SK-N-SH treated with all-trans-retinoic acid at 6 μM for 48 hours (cell line): ENCODE results near the gene FAM78B.

Experiments
- ATAC-seq: fragments of 200-7000 bp; cut with Tn5 transposase; 3 replicates; pipeline ENCODE4 v1.9.1; 2020; ENCODE audit warnings: mild to moderate bottlenecking, moderate library complexity
- ARNTL ChIP-seq: fragments of 450-650 bp; formaldehyde crosslinking; IDR thresholded peaks from 2 replicates; pipeline ENCODE4 v1.5.0; 2020; ENCODE audit warnings: low read depth, mild to moderate bottlenecking, moderate library complexity, borderline replicate concordance
- BACH2 ChIP-seq: fragments of 250-450 bp; sonication (Bioruptor Pico); IDR thresholded peaks from 2 replicates; pipeline ENCODE4 v1.9.0; 2021; ENCODE audit warnings: mild to moderate bottlenecking, borderline replicate concordance
- CSDC2 ChIP-seq: fragments of 250-450 bp; sonication (Bioruptor Pico); IDR thresholded peaks from 2 replicates; pipeline ENCODE4 v1.5.0; 2020; ENCODE audit warnings: mild to moderate bottlenecking, moderate library complexity
- ESRRG ChIP-seq: fragments of 250-450 bp; sonication (Bioruptor Pico); IDR thresholded peaks from 2 replicates; pipeline ENCODE4 v1.6.1; 2021; ENCODE audit warnings: mild to moderate bottlenecking
- GLIS3 ChIP-seq: fragments of 250-450 bp; sonication (Bioruptor Pico); IDR thresholded peaks from 2 replicates; pipeline ENCODE4 v1.5.0; 2020; ENCODE audit warnings: mild to moderate bottlenecking, moderate library complexity
- OSR1 ChIP-seq: fragments of 250-450 bp; sonication (Bioruptor Pico); IDR thresholded peaks from 2 replicates; pipeline ENCODE4 v1.8.0; 2022; ENCODE audit warnings: moderate library complexity, mild to moderate bottlenecking, inconsistent platforms
- PATZ1 ChIP-seq: fragments of 250-450 bp; sonication (Bioruptor Pico); IDR thresholded peaks from 2 replicates; pipeline ENCODE4 v1.8.0; 2020; ENCODE audit warnings: mild to moderate bottlenecking, moderate library complexity, borderline replicate concordance
- PPARA ChIP-seq: fragments of 250-450 bp; sonication (Bioruptor Pico); IDR thresholded peaks from 2 replicates; pipeline ENCODE4 v1.5.0; 2020; ENCODE audit warnings: mild to moderate bottlenecking, borderline replicate concordance
- RARB ChIP-seq: fragments of 250-450 bp; sonication (Bioruptor Pico); IDR thresholded peaks from 2 replicates; pipeline ENCODE4 v1.8.0; 2021; ENCODE audit warnings: mild to moderate bottlenecking, moderate library complexity
- SNAI2 ChIP-seq: fragments of 250-450 bp; sonication (Bioruptor Pico); IDR thresholded peaks from 2 replicates; pipeline ENCODE4 v1.5.0; 2020; ENCODE audit warnings: mild to moderate bottlenecking, moderate library complexity
- TCF4 ChIP-seq: fragments of 250-450 bp; sonication (Bioruptor Pico); IDR thresholded peaks from 2 replicates; pipeline ENCODE4 v1.8.0; 2021; ENCODE audit warnings: mild to moderate bottlenecking, moderate library complexity, borderline replicate concordance
- TOX ChIP-seq: fragments of 250-450 bp; sonication (Bioruptor Pico); IDR thresholded peaks from 2 replicates; pipeline ENCODE4 v1.8.0; 2021; ENCODE audit warnings: mild to moderate bottlenecking, moderate library complexity, borderline replicate concordance
- ZC3H10 ChIP-seq: fragments of 250-450 bp; sonication (Bioruptor Pico); IDR thresholded peaks from 2 replicates; pipeline ENCODE4 v1.5.1; 2021; ENCODE audit warnings: mild to moderate bottlenecking, moderate library complexity
- ZFP3 ChIP-seq: fragments of 250-450 bp; sonication (Bioruptor Pico); IDR thresholded peaks from 2 replicates; pipeline ENCODE4 v1.5.0; 2020; ENCODE audit warnings: mild to moderate bottlenecking, moderate library complexity
- ZFP30 ChIP-seq: fragments of 450-650 bp; formaldehyde crosslinking; IDR thresholded peaks from 2 replicates; pipeline ENCODE4 v1.5.0; 2022; ENCODE audit warnings: mild to moderate bottlenecking, moderate library complexity
- ZNF565 ChIP-seq: fragments of 450-650 bp; formaldehyde crosslinking; conservative IDR thresholded peaks from 2 replicates; pipeline ENCODE4 v1.5.0; 2020; ENCODE audit warnings: low read depth, mild to moderate bottlenecking, moderate library complexity
- ZNF70 ChIP-seq: fragments of 450-650 bp; formaldehyde crosslinking; IDR thresholded peaks from 2 replicates; pipeline ENCODE4 v1.5.0; 2020; ENCODE audit warnings: mild to moderate bottlenecking, moderate library complexity
- ZNF8 ChIP-seq: fragments of 450-650 bp; formaldehyde crosslinking; IDR thresholded peaks from 2 replicates; pipeline ENCODE4 v1.5.0; 2020; ENCODE audit warnings: mild to moderate bottlenecking, moderate library complexity
- TF ChIP-seq, protein P1 (sequence below): fragments of 250-450 bp; sonication (Bioruptor Pico); IDR thresholded peaks from 2 replicates; pipeline ENCODE4 v1.5.1; 2021; ENCODE audit warnings: mild to moderate bottlenecking, moderate library complexity
- TF ChIP-seq, protein P2 (sequence below): fragments of 250-450 bp; sonication (Bioruptor Pico); IDR thresholded peaks from 2 replicates; pipeline ENCODE4 v1.8.0; 2021; ENCODE audit warnings: low read depth, mild to moderate bottlenecking, moderate library complexity, borderline replicate concordance
- TF ChIP-seq, protein P3 (sequence below): fragments of 250-450 bp; sonication (Bioruptor Pico); IDR thresholded peaks from 2 replicates; pipeline ENCODE4 v1.5.1; 2020; ENCODE audit warnings: low read depth, mild to moderate bottlenecking, moderate library complexity
- TF ChIP-seq, protein P4 (sequence below): fragments of 250-450 bp; sonication (Bioruptor Pico); IDR thresholded peaks from 2 replicates; pipeline ENCODE4 v1.5.0; 2020; ENCODE audit warnings: mild to moderate bottlenecking, moderate library complexity

The FAM78B gene

GRCh38 chr1:166145499-166145898 lies 21.3 kb downstream of the FAM78B start:
- ATAC-seq = no peak
- no peak for TF ChIP-seq RARB (CRISPR knock-in tag)
- no peak for TF ChIP-seq ZC3H10
- no peak for TF ChIP-seq ZFP3 (CRISPR knock-in tag)
- TF ChIP-seq, protein P1, sequence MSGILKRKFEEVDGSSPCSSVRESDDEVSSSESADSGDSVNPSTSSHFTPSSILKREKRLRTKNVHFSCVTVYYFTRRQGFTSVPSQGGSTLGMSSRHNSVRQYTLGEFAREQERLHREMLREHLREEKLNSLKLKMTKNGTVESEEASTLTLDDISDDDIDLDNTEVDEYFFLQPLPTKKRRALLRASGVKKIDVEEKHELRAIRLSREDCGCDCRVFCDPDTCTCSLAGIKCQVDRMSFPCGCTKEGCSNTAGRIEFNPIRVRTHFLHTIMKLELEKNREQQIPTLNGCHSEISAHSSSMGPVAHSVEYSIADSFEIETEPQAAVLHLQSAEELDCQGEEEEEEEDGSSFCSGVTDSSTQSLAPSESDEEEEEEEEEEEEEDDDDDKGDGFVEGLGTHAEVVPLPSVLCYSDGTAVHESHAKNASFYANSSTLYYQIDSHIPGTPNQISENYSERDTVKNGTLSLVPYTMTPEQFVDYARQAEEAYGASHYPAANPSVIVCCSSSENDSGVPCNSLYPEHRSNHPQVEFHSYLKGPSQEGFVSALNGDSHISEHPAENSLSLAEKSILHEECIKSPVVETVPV (CRISPR knock-in tag) = no peak
- TF ChIP-seq, protein P2, sequence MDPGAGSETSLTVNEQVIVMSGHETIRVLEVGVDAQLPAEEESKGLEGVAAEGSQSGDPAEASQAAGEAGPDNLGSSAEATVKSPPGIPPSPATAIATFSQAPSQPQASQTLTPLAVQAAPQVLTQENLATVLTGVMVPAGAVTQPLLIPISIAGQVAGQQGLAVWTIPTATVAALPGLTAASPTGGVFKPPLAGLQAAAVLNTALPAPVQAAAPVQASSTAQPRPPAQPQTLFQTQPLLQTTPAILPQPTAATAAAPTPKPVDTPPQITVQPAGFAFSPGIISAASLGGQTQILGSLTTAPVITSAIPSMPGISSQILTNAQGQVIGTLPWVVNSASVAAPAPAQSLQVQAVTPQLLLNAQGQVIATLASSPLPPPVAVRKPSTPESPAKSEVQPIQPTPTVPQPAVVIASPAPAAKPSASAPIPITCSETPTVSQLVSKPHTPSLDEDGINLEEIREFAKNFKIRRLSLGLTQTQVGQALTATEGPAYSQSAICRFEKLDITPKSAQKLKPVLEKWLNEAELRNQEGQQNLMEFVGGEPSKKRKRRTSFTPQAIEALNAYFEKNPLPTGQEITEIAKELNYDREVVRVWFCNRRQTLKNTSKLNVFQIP (CRISPR knock-in tag) = no peak
- TF ChIP-seq, protein P3, sequence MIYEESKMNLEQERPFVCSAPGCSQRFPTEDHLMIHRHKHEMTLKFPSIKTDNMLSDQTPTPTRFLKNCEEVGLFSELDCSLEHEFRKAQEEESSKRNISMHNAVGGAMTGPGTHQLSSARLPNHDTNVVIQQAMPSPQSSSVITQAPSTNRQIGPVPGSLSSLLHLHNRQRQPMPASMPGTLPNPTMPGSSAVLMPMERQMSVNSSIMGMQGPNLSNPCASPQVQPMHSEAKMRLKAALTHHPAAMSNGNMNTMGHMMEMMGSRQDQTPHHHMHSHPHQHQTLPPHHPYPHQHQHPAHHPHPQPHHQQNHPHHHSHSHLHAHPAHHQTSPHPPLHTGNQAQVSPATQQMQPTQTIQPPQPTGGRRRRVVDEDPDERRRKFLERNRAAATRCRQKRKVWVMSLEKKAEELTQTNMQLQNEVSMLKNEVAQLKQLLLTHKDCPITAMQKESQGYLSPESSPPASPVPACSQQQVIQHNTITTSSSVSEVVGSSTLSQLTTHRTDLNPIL = no peak
- TF ChIP-seq TOX (CRISPR knock-in tag) = no peak
- TF ChIP-seq GLIS3 (CRISPR knock-in tag) = no peak
- TF ChIP-seq ESRRG (CRISPR knock-in tag) = no peak
- no peak for TF ChIP-seq PATZ1 (CRISPR knock-in tag)
- TF ChIP-seq ZNF70 = no peak
- no peak for TF ChIP-seq TCF4 (CRISPR knock-in tag)
- TF ChIP-seq PPARA (CRISPR knock-in tag) = no peak
- TF ChIP-seq ZNF8 (CRISPR knock-in tag) = no peak
- TF ChIP-seq, all 23 proteins: peak for 0

- no peak for ATAC-seq
- TF ChIP-seq ESRRG (CRISPR knock-in tag) (no peak), ZFP30 (CRISPR knock-in tag) (no peak), GLIS3 (CRISPR knock-in tag) (no peak), PATZ1 (CRISPR knock-in tag) (no peak), BACH2 (CRISPR knock-in tag) (no peak), RARB (CRISPR knock-in tag) (no peak), OSR1 (CRISPR knock-in tag) (no peak), ZC3H10 (no peak), SNAI2 (CRISPR knock-in tag) (no peak), ARNTL (CRISPR knock-in tag) (no peak), ZNF565 (CRISPR knock-in tag) (no peak), CSDC2 (CRISPR knock-in tag) (no peak), ZFP3 (CRISPR knock-in tag) (no peak)
- TF ChIP-seq, protein P2 (CRISPR knock-in tag) = no peak
- TF ChIP-seq, protein P3 = no peak
- TF ChIP-seq, protein P1 (CRISPR knock-in tag) = no peak
- TF ChIP-seq, protein P4, sequence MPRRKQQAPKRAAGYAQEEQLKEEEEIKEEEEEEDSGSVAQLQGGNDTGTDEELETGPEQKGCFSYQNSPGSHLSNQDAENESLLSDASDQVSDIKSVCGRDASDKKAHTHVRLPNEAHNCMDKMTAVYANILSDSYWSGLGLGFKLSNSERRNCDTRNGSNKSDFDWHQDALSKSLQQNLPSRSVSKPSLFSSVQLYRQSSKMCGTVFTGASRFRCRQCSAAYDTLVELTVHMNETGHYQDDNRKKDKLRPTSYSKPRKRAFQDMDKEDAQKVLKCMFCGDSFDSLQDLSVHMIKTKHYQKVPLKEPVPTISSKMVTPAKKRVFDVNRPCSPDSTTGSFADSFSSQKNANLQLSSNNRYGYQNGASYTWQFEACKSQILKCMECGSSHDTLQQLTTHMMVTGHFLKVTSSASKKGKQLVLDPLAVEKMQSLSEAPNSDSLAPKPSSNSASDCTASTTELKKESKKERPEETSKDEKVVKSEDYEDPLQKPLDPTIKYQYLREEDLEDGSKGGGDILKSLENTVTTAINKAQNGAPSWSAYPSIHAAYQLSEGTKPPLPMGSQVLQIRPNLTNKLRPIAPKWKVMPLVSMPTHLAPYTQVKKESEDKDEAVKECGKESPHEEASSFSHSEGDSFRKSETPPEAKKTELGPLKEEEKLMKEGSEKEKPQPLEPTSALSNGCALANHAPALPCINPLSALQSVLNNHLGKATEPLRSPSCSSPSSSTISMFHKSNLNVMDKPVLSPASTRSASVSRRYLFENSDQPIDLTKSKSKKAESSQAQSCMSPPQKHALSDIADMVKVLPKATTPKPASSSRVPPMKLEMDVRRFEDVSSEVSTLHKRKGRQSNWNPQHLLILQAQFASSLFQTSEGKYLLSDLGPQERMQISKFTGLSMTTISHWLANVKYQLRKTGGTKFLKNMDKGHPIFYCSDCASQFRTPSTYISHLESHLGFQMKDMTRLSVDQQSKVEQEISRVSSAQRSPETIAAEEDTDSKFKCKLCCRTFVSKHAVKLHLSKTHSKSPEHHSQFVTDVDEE (CRISPR knock-in tag) = no peak
Observed at GRCh38 chr1:166141969-166142368, 24.8 kb downstream of the FAM78B start.
